Karpas-422 (cell line): ENCODE results near the gene CARHSP1. TPM values are rescaled to one million over a fixed set of nuclear protein-coding genes. Genes with fewer than 3 reads are reported as not detected.

Experiments used
- DNase-seq: peaks from one replicate; pipeline ENCODE4 v3.0.0-alpha.2; 2015
- H2AFZ ChIP-seq: fragments of 200-600 bp; sonication (generic); 2 replicates; pipeline ENCODE4 v1.6.1; 2014; ENCODE audit warnings: antibody characterized with exemption, low read length, mixed read lengths
- H3K27ac ChIP-seq: fragments of 200-600 bp; sonication (generic); 2 replicates; pipeline ENCODE4 v1.5.1; 2014; ENCODE audit warnings: mild to moderate bottlenecking, low read length, moderate library complexity
- H3K27me3 ChIP-seq: fragments of 200-600 bp; sonication (generic); 2 replicates; pipeline ENCODE4 v1.6.1; 2014; ENCODE audit warnings: low read length, mixed read lengths
- H3K36me3 ChIP-seq: fragments of 200-600 bp; sonication (generic); 2 replicates; pipeline ENCODE4 v1.6.1; 2014; ENCODE audit warnings: low read length, mixed read lengths; ENCODE audit not compliant: insufficient read depth
- H3K4me1 ChIP-seq: fragments of 200-600 bp; sonication (generic); 2 replicates; pipeline ENCODE4 v1.6.1; 2014; ENCODE audit warnings: mild to moderate bottlenecking, low read length, mixed read lengths
- H3K4me2 ChIP-seq: fragments of 200-600 bp; sonication (generic); 2 replicates; pipeline ENCODE4 v1.6.1; 2014; ENCODE audit warnings: low read length, low read depth, mild to moderate bottlenecking; ENCODE audit not compliant: poor library complexity, severe bottlenecking
- H3K4me3 ChIP-seq: fragments of 200-600 bp; sonication (generic); 2 replicates; pipeline ENCODE4 v1.5.1; 2014; ENCODE audit warnings: mild to moderate bottlenecking, antibody characterized with exemption, low read length, mixed read lengths
- H3K79me2 ChIP-seq: fragments of 200-600 bp; sonication (generic); 2 replicates; pipeline ENCODE4 v1.6.1; 2014; ENCODE audit warnings: mild to moderate bottlenecking, low read length, mixed read lengths
- H3K9ac ChIP-seq: fragments of 200-600 bp; sonication (generic); 2 replicates; pipeline ENCODE4 v1.6.0; 2014; ENCODE audit warnings: low read length
- H3K9me2 ChIP-seq: fragments of 200-600 bp; sonication (generic), shearing (Covaris generic); replicated peaks from 2 replicates; pipeline ENCODE4 v1.6.0; 2014; ENCODE audit warnings: mild to moderate bottlenecking, low read length, moderate library complexity; ENCODE audit not compliant: insufficient read depth
- H3K9me3 ChIP-seq: fragments of 300-700, 200-600 bp; sonication (generic); 2 replicates; pipeline ENCODE4 v1.6.1; 2014; ENCODE audit warnings: low read length, mixed read lengths
- H4K20me1 ChIP-seq: fragments of 200-600 bp; sonication (generic); 2 replicates; pipeline ENCODE4 v1.6.1; 2014; ENCODE audit warnings: mild to moderate bottlenecking, antibody characterized with exemption, low read length, low read depth; ENCODE audit not compliant: insufficient read depth
- total RNA-seq: library from RNA; depleted of rRNA; stranded (reverse); fragments of >200 nt; shearing (Covaris generic); gene quantifications from 2 replicates; pipeline ENCODE4 v1.2.3, GENCODE V29; 2014; ENCODE audit warnings: low replicate concordance

Gene CARHSP1
- total RNA-seq, 1 experiment from 2014 or later: 48.3 TPM

- DNase-seq: no peak
- no peaks in the 10 kb centered on the region for H3K79me2 ChIP-seq
- no peaks in the 10 kb centered on the region for H3K27me3 ChIP-seq
- no peak overlapping the region for H3K9ac ChIP-seq
- H3K36me3 ChIP-seq: peaks cover 26% of the 10 kb centered on the region
- H3K4me3 ChIP-seq: no peak overlapping the region
- H3K4me2 ChIP-seq: no peak overlapping the region
- H3K9me2 ChIP-seq: no peaks in the 10 kb centered on the region
- no peak overlapping the region for H3K27ac ChIP-seq
- H3K9me3 ChIP-seq: no peaks in the 10 kb centered on the region
- peaks cover 36% of the 10 kb centered on the region; the same call in 1 of the 2 replicates for H4K20me1 ChIP-seq
- peaks cover 32% of the 10 kb centered on the region for H3K4me1 ChIP-seq
- H2AFZ ChIP-seq: no peak overlapping the region
Measured at GRCh38 chr16:8889893-8890548, 21.2 kb upstream of the CARHSP1 start.

DNA sequence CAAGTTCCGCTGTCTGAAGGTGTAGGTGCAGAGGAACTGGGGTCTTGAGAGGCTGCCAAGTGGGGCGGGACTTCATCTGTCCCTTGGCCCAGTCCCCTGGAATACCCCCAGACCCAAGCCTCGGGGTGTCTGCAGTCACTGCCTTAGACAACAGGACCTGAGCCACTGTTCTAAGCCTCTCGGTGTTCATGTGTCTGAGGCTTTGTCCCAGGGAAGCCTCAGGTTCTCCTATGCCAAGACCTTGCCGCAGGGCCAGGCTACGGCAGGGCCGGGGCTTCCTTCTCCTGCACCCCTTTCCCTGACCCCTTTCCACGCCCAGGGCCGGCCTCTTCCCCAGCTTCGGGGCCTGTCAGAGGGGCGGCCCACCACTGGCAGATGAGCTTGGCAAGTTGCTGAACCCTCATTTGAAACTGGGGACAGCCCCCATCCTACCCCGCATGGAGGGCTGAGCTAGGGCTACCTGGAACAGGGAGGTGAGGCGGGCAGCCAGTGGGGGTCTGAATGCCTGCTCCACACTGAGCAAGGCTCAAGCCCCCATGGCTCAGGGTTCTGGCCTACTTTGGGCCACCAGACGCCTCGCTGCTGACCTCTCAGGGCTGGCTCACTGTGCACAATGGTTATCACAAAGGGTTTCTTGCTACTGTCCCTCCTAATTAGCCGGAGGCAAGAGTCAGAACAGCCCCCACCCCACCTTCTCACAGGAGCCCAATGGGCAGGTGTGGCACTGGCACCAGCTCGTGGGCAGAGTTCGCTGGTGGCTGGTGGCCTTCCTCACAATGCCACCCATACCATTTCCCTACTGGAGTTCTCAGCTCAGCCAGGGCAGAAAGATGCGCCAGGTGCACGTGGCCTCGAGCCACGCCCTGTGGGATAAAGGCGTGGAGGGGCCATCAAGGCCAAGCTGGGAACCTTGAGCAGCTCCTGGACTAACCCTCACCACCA is 20.4 kb upstream of the CARHSP1 start:
- Histone ChIP-seq H3K4me2 (no peak overlapping the region), H4K20me1 (peaks cover 36% of the 10 kb centered on the region; the same call in 1 of the 2 replicates), H3K9ac (no peak overlapping the region), H3K4me1 (peaks cover 31% of the 10 kb centered on the region), H2AFZ (no peak overlapping the region), H3K9me3 (no peaks in the 10 kb centered on the region), H3K36me3 (peaks cover 19% of the 10 kb centered on the region), H3K9me2 (no peaks in the 10 kb centered on the region), H3K79me2 (no peaks in the 10 kb centered on the region), H3K27ac (no peak overlapping the region), H3K27me3 (no peaks in the 10 kb centered on the region), H3K4me3 (no peak overlapping the region)
- DNase-seq: no peak

GRCh38 chr16:8887952-8888560 is 19.2 kb upstream of the CARHSP1 start:
- H4K20me1 ChIP-seq: peaks cover 34% of the 10 kb centered on the region; the same call in 1 of the 2 replicates
- no peak overlapping the region for H2AFZ ChIP-seq

GRCh38 chr16:8887431-8887765 is 18.6 kb upstream of the CARHSP1 start:
- Histone ChIP-seq H3K27ac (no peak overlapping the region), H3K9ac (no peak overlapping the region), H3K4me1 (peaks cover 16% of the 10 kb centered on the region), H3K79me2 (no peaks in the 10 kb centered on the region), H4K20me1 (peaks cover 33% of the 10 kb centered on the region; the same call in 1 of the 2 replicates), H3K4me3 (no peak overlapping the region), H3K9me2 (no peaks in the 10 kb centered on the region), H3K4me2 (no peak overlapping the region), H3K9me3 (no peaks in the 10 kb centered on the region), H3K27me3 (no peaks in the 10 kb centered on the region), H2AFZ (no peak overlapping the region), H3K36me3 (peaks cover 11% of the 10 kb centered on the region; the same call in 1 of the 2 replicates)
- no peak for DNase-seq

More at GRCh38 chr16:8887952-8888560, 19.2 kb upstream of the CARHSP1 start:
- Histone ChIP-seq H3K9me3 (no peaks in the 10 kb centered on the region), H3K27ac (no peak overlapping the region), H3K4me3 (no peak overlapping the region), H3K9ac (no peak overlapping the region), H3K4me2 (no peak overlapping the region), H3K9me2 (no peaks in the 10 kb centered on the region), H3K79me2 (no peaks in the 10 kb centered on the region), H3K4me1 (peaks cover 23% of the 10 kb centered on the region), H3K27me3 (no peaks in the 10 kb centered on the region), H3K36me3 (peaks cover 14% of the 10 kb centered on the region)
- DNase-seq: no peak

GRCh38 chr16:8886593-8887430 is 18.0 kb upstream of the CARHSP1 start:
- no peaks in the 10 kb centered on the region for H3K9me2 ChIP-seq
- no peaks in the 10 kb centered on the region for H3K9me3 ChIP-seq
- no peaks in the 10 kb centered on the region for H3K79me2 ChIP-seq
- peaks cover 15% of the 10 kb centered on the region for H3K4me1 ChIP-seq
- H3K27ac ChIP-seq: no peak overlapping the region
- H3K9ac ChIP-seq: no peak overlapping the region
- no peak for DNase-seq
- peaks cover 11% of the 10 kb centered on the region; the same call in 1 of the 2 replicates for H3K36me3 ChIP-seq
- no peak overlapping the region for H3K4me2 ChIP-seq
- H3K27me3 ChIP-seq: no peaks in the 10 kb centered on the region
- no peak overlapping the region for H3K4me3 ChIP-seq
- no peak overlapping the region for H2AFZ ChIP-seq
- peaks cover 27% of the 10 kb centered on the region; the same call in 1 of the 2 replicates for H4K20me1 ChIP-seq

GRCh38 chr16:8885674-8886592 is 17.1 kb upstream of the CARHSP1 start:
- no peak for DNase-seq

More at GRCh38 chr16:8885674-8886592, 17.1 kb upstream of the CARHSP1 start:
- Histone ChIP-seq H4K20me1 (peaks cover 23% of the 10 kb centered on the region; the same call in 1 of the 2 replicates), H3K79me2 (no peaks in the 10 kb centered on the region), H3K27ac (no peak overlapping the region), H3K4me2 (no peak overlapping the region), H3K27me3 (no peaks in the 10 kb centered on the region), H3K36me3 (0 out of 2 replicates have a peak, but pooled peaks cover 3% of the 10 kb centered on the region), H2AFZ (no peak overlapping the region), H3K9me3 (no peaks in the 10 kb centered on the region), H3K9ac (no peak overlapping the region), H3K4me3 (no peak overlapping the region), H3K9me2 (no peaks in the 10 kb centered on the region), H3K4me1 (peaks cover 18% of the 10 kb centered on the region)
